GM13976 (cell line): ENCODE data around the gene DTWD2.
"Not testable (repeated sequence)": the region's sequence is repeated elsewhere in the genome, so short reads cannot be mapped to it uniquely, and the experiment has no call there.

Experiments
- DNase-seq: peaks from one replicate; pipeline ENCODE4 v3.0.0; 2012; ENCODE audit warnings: low spot score
- CTCF ChIP-seq: IDR thresholded peaks from 2 replicates; pipeline ENCODE4 v1.5.1; 2012; ENCODE audit warnings: borderline replicate concordance, mild to moderate bottlenecking; ENCODE audit not compliant: insufficient read depth; ENCODE audit errors: extremely low read depth, missing control alignments, control extremely low read depth
- in situ Hi-C: fragments of 300-500 bp; cut with MboI; formaldehyde crosslinking; loops from one replicate; pipeline ENCODE4 v1.12.0; 2022; ENCODE audit warnings: low sequenced_read_pairs, mixed read lengths, inconsistent platforms; ENCODE audit not compliant: unreplicated experiment

Gene DTWD2

DNA sequence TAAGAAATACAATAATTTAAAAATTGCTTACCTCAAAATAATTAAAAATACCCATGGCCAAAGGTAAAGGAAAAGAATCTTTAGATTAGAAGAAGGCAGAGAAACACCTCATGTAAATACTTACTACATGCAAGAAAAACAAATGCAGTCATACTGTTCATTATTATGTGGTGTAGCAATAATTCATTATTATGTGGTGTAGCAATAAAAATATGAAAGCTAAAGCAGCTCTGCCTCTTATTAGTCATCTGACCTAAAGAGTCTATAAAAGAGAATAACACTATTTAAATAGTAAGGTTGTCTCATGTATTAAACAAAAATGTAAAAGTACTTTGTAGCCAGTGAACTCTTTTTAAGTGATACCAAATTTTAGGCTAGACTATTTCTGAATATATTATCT, 6.6 kb downstream of the DTWD2 start:
- in situ Hi-C loops = loop anchor here (25.0 kb wide), 1 partner anchor 756 kb away; no protein-coding TSS in a partner anchor
- TF ChIP-seq CTCF = no peak
- no peak for DNase-seq

DNA sequence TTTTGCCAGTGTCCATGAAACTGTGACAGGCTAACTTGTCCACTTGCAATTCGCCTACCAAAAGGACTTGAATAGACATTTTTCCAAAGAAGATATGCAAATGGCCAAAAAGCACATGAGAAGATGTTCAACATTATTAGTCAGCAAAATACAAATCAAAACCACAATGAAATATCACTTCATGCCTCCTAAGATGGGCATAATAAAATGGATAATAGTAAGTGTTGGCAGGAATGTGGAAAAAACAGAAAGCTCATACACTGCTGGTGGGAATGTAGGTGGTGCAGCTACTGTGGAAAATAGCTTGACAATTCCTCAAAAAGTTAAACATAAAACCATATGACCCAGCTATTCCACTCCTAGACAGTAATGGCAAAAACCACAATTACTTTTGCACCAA, 7.9 kb downstream of the DTWD2 start:
- no peak for TF ChIP-seq CTCF
- DNase-seq = no peak
- in situ Hi-C loops = loop anchor here (25.0 kb wide), 1 partner anchor 757 kb away; no protein-coding TSS in a partner anchor

- in situ Hi-C loops = loop anchor here (25.0 kb wide), 1 partner anchor 757 kb away; no protein-coding TSS in a partner anchor
- no peak for DNase-seq
- no peak for TF ChIP-seq CTCF
Observed at GRCh38 chr5:118980017-118980416, 8.3 kb downstream of the DTWD2 start.

DNA sequence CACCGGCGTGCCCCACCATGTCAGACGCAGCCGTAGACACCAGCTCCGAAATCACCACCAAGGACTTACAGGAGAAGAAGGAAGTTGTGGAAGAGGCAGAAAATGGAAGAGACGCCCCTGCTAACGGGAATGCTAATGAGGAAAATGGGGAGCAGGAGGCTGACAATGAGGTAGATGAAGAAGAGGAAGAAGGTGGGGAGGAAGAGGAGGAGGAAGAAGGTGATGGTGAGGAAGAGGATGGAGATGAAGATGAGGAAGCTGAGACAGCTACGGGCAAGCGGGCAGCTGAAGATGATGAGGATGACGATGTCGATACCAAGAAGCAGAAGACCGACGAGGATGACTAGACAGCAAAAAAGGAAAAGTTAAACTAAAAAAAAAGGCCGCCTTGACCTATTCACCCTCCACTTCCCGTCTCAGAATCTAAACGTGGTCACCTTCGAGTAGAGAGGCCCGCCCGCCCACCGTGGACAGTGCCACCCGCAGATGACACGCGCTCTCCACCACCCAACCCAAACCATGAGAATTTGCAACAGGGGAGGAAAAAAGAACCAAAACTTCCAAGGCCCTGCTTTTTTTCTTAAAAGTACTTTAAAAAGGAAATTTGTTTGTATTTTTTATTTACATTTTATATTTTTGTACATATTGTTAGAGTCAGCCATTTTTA, 14.4 kb downstream of the DTWD2 start:
- in situ Hi-C loops, DNase-seq: not testable (repeated sequence)

GRCh38 chr5:118968925-118969375, 19.4 kb downstream of the DTWD2 start:
- no peak for TF ChIP-seq CTCF
- in situ Hi-C loops = no loop called here
- DNase-seq = no peak

GRCh38 chr5:118968406-118968911, 19.9 kb downstream of the DTWD2 start:
- no peak for DNase-seq
- no peak for TF ChIP-seq CTCF

GRCh38 chr5:118967059-118967508, 21.3 kb downstream of the DTWD2 start:
- in situ Hi-C loops = no loop called here
- TF ChIP-seq CTCF = no peak
- DNase-seq = no peak

More at GRCh38 chr5:118968406-118968911, 19.9 kb downstream of the DTWD2 start:
- in situ Hi-C loops = no loop called here
